ENCODE data around the gene OR10J4. TPM values are rescaled to one million over a fixed set of nuclear protein-coding genes. Genes with fewer than 3 reads are reported as not detected.

Gene OR10J4
- total RNA-seq (2022; extraction: Qiagen RNA extraction) = not detected in 5 replicates

DNA sequence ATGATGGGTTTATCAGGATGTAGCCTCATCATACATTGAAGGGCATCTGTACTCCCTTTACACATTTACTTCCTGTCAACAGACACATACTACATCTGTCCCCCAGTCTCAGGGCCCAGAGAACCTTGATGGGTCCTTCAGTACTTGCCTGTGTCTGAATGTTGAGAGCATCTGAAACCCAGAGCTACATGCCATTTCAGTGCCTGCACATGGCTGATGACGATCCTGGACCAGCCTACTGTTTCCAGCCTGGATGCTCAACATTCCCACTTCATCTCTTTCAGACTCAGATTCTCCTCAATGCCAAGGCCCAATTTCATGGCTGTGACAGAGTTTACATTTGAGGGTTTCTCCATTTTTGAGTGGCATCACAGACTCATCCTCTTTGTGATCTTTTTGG is at the start of gene OR10J4:
OR10J4 (plus strand) TSS at position 301 of the 400 bp plus-strand sequence.

DNA sequence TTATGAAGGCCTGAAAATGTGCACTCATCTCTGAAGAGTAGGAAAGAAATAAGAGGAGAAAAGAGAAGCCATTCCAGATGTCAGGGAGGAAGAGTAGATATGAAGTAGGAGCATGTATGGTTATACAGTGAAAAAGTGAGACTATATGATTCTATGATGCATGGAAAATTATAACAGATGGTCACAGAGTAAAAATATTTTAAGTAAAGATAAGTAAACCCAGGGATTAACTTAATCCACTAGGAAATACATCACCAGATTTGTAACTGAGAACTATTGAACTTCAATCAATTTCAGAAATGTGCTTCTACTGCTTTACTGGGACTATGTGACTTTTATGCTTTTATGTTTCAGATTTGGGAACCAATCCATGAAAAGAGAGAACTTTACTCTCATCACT is 7.4 kb downstream of the OR10J4 start, which contains the start of gene OR10J1:
OR10J1 (plus strand) TSS at position 301 of the 400 bp plus-strand sequence; CDS start at position 371, 70 bp downstream.

Other genes starting within 250 kb of the OR10J4 start
- gene ACKR1, start 227.3 kb upstream of the OR10J4 start, total RNA-seq (2022; extraction: Qiagen RNA extraction) = 0.05 to 0.20 TPM (median 0.07 TPM) in 3 of 5 replicates, not detected in the others
- 0.11 TPM in 1 of 5 replicates, not detected in the others for gene FCER1A, start 129.9 kb upstream of the OR10J4 start, total RNA-seq (2022; extraction: Qiagen RNA extraction)
- not detected in 5 replicates for gene OR10J1, start 7.5 kb downstream of the OR10J4 start, total RNA-seq (2022; extraction: Qiagen RNA extraction)
- not detected in 5 replicates for gene OR10J5, start 103.8 kb downstream of the OR10J4 start, total RNA-seq (2022; extraction: Qiagen RNA extraction)
- 0.08 TPM in 1 of 5 replicates, not detected in the others for gene APCS, start 155.6 kb downstream of the OR10J4 start, total RNA-seq (2022; extraction: Qiagen RNA extraction)